ENCODE results near the gene ACTR10. TPM values are rescaled to one million over a fixed set of nuclear protein-coding genes. Genes with fewer than 3 reads are reported as not detected.

Gene ACTR10
- total RNA-seq, 1 experiment from 2014 or later, result 55.1 TPM

GRCh38 chr14:58215191-58215914 is 15.4 kb downstream of the ACTR10 start:
- TF ChIP-seq CTCF (IDR thresholded peaks at IDR 0.05; ENCODE audit: unreplicated experiment), result no peak
- ChIA-PET CTCF (interaction anchor here (0.6 kb wide), 1 partner anchor 17 kb away, joined by 5 read pairs; no protein-coding TSS in a partner anchor), POLR2A (interaction anchor here (0.6 kb wide), 2 partner anchors 10 to 20 kb away, joined by 3 read pairs; no protein-coding TSS in a partner anchor)
- H3K9me3 Mint-ChIP-seq (ENCODE audit: unreplicated experiment), result no peaks in the 10 kb centered on the region
- intact Hi-C loops (cut with micrococcal nuclease), result no loop called here
- H3K27ac Mint-ChIP-seq (ENCODE audit: low read depth, unreplicated experiment), result no peak overlapping the region
- peaks cover 59% of the 10 kb centered on the region for H3K36me3 Mint-ChIP-seq (ENCODE audit: insufficient read depth, unreplicated experiment)
- no TSS peak for BruUV-seq (replicated peaks)
- no peaks in the 10 kb centered on the region for H3K27me3 Mint-ChIP-seq (ENCODE audit: insufficient read depth, unreplicated experiment)
- no peak for DNase-seq (ENCODE audit: unreplicated experiment)
- no peak overlapping the region for H3K4me3 Mint-ChIP-seq (ENCODE audit: unreplicated experiment)
- H3K4me1 Mint-ChIP-seq (ENCODE audit: insufficient read depth, unreplicated experiment), result no peaks in the 10 kb centered on the region

- peak overlapping the region; percentile 55 for H3K27ac Mint-ChIP-seq (ENCODE audit: low read depth, unreplicated experiment)
These were observed 16.6 kb downstream of the ACTR10 start for GRCh38 chr14:58216544-58216943.

DNA sequence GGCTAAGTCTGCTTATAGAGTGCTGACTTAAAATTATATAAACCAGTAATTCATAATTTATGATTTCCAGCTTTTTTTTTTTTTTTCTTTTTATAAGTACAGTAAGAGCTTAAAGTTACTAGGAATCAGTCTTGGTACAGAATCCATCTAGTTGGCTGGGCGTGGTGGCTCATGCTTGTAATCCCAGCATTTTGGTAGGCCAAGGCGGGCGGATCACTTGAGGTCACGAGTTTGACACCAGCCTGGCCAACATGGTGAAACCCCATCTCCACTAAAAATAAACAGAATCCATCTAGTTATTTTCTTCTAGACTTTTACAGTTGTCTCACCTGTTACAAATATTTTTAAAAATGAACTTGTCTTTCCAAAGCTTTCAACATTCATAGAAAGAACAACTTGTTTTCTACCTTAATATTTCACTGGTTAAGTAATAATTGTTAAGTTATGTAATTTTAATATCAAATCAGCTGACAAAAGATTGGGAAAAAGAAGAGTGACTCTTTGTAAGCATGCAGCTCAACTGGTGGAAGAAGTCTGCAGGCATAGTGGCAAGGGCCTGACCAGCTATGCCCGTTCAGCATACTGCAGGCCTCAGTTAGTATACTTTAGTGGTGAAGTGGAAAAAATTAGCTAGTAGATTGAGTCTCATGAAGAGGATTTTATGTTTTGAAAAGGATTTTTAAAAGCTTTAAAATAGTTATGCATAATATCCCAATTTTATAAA is 27.3 kb downstream of the ACTR10 start:
- intact Hi-C loops (cut with micrococcal nuclease), result no loop called here
- ChIA-PET POLR2A (interaction anchor here (0.6 to 2.7 kb wide), 5 partner anchors 9 to 111 kb away, joined by 3 to 6 read pairs (median 5); partner anchors contain the start of gene PSMA3), CTCF (interaction anchor here (0.6 kb wide), 1 partner anchor 985 kb away, joined by 3 read pairs; no protein-coding TSS in a partner anchor)
- Mint-ChIP-seq H3K27ac (ENCODE audit: low read depth, unreplicated experiment) (no peak overlapping the region), H3K27me3 (ENCODE audit: insufficient read depth, unreplicated experiment) (no peaks in the 10 kb centered on the region), H3K4me1 (ENCODE audit: insufficient read depth, unreplicated experiment) (no peaks in the 10 kb centered on the region), H3K9me3 (ENCODE audit: unreplicated experiment) (no peaks in the 10 kb centered on the region), H3K36me3 (ENCODE audit: insufficient read depth, unreplicated experiment) (peaks cover 34% of the 10 kb centered on the region), H3K4me3 (ENCODE audit: unreplicated experiment) (no peak overlapping the region)
- BruUV-seq (replicated peaks), result no TSS peak
- TF ChIP-seq CTCF (IDR thresholded peaks at IDR 0.05; ENCODE audit: unreplicated experiment), result no peak
- no peak for DNase-seq (ENCODE audit: unreplicated experiment)

More at GRCh38 chr14:58216544-58216943, 16.6 kb downstream of the ACTR10 start:
- Mint-ChIP-seq H3K4me3 (ENCODE audit: unreplicated experiment) (no peak overlapping the region), H3K27me3 (ENCODE audit: insufficient read depth, unreplicated experiment) (no peaks in the 10 kb centered on the region), H3K9me3 (ENCODE audit: unreplicated experiment) (no peaks in the 10 kb centered on the region), H3K36me3 (ENCODE audit: insufficient read depth, unreplicated experiment) (peaks cover 55% of the 10 kb centered on the region), H3K4me1 (ENCODE audit: insufficient read depth, unreplicated experiment) (no peaks in the 10 kb centered on the region)
- intact Hi-C loops (cut with micrococcal nuclease), result no loop called here
- ChIA-PET POLR2A (no interaction called here), CTCF (interaction anchor here (0.8 kb wide), 1 partner anchor 24 kb away, joined by 3 read pairs; no protein-coding TSS in a partner anchor)
- TF ChIP-seq CTCF (IDR thresholded peaks at IDR 0.05; ENCODE audit: unreplicated experiment), result no peak
- BruUV-seq (replicated peaks), result no TSS peak
- no peak for DNase-seq (ENCODE audit: unreplicated experiment)

Data from MCF 10A (cell line).